RWPE2 (cell line): ENCODE results near the gene KLHL29.

Experiments used
- ATAC-seq: fragments of 200-7000 bp; cut with Tn5 transposase; 3 replicates; pipeline ENCODE4 v1.9.1; 2021; ENCODE audit warnings: low read depth
- DNase-seq: peaks from one replicate; pipeline ENCODE4 v3.0.0-alpha.2; 2020; ENCODE audit warnings: low spot score
- H3K27ac ChIP-seq: fragments of 450-650 bp; 2 replicates; pipeline ENCODE4 v1.5.1; 2017; ENCODE audit warnings: mild to moderate bottlenecking; ENCODE audit not compliant: poor library complexity, severe bottlenecking
- H3K27me3 ChIP-seq: fragments of 250-450 bp; sonication (Bioruptor Pico); 2 replicates; pipeline ENCODE4 v1.5.1; 2021; ENCODE audit warnings: mild to moderate bottlenecking, moderate library complexity; ENCODE audit not compliant: insufficient read depth, poor library complexity, severe bottlenecking
- H3K36me3 ChIP-seq: fragments of 250-450 bp; sonication (Bioruptor Pico); 2 replicates; pipeline ENCODE4 v1.5.1; 2020; ENCODE audit warnings: low read depth, mild to moderate bottlenecking, moderate library complexity
- H3K4me1 ChIP-seq: fragments of 250-450 bp; sonication (Bioruptor Pico); 2 replicates; pipeline ENCODE4 v1.5.1; 2021; ENCODE audit warnings: mild to moderate bottlenecking, moderate library complexity; ENCODE audit not compliant: insufficient read depth, poor library complexity, severe bottlenecking
- H3K4me3 ChIP-seq: fragments of 250-450 bp; sonication (Bioruptor Pico); 2 replicates; pipeline ENCODE4 v1.5.1; 2021; ENCODE audit warnings: mild to moderate bottlenecking, moderate library complexity; ENCODE audit not compliant: severe bottlenecking
- H3K9me3 ChIP-seq: fragments of 250-450 bp; sonication (Bioruptor Pico); 2 replicates; pipeline ENCODE4 v1.5.1; 2021; ENCODE audit warnings: mild to moderate bottlenecking, moderate library complexity; ENCODE audit not compliant: severe bottlenecking
- CTCF ChIP-seq: fragments of 450-650 bp; IDR thresholded peaks from one replicate; pipeline ENCODE4 v1.5.1; 2017; ENCODE audit warnings: mild to moderate bottlenecking, moderate library complexity; ENCODE audit not compliant: poor library complexity, severe bottlenecking

Gene KLHL29

GRCh38 chr2:23456881-23457760 lies 72.1 kb downstream of the KLHL29 start:
- ATAC-seq (no peak), DNase-seq (no peak)
- H3K36me3 ChIP-seq: no peaks in the 10 kb centered on the region
- H3K9me3 ChIP-seq: no peaks in the 10 kb centered on the region
- no peaks in the 10 kb centered on the region for H3K4me1 ChIP-seq
- H3K27me3 ChIP-seq: no peaks in the 10 kb centered on the region
- no peak overlapping the region for H3K4me3 ChIP-seq
- no peak overlapping the region for H3K27ac ChIP-seq
- TF ChIP-seq CTCF: no peak

GRCh38 chr2:23457990-23458682 lies 73.2 kb downstream of the KLHL29 start:
- no peak for DNase-seq

GRCh38 chr2:23459032-23459431 lies 74.1 kb downstream of the KLHL29 start:
- H3K9me3 ChIP-seq: no peaks in the 10 kb centered on the region
- H3K4me3 ChIP-seq: no peak overlapping the region
- ATAC-seq: no peak
- no peak overlapping the region for H3K27ac ChIP-seq
- no peaks in the 10 kb centered on the region for H3K36me3 ChIP-seq
- no peak for DNase-seq
- H3K27me3 ChIP-seq: no peaks in the 10 kb centered on the region
- TF ChIP-seq CTCF: no peak
- no peaks in the 10 kb centered on the region for H3K4me1 ChIP-seq

More at GRCh38 chr2:23457990-23458682, 73.2 kb downstream of the KLHL29 start:
- Histone ChIP-seq H3K27me3 (no peaks in the 10 kb centered on the region), H3K36me3 (no peaks in the 10 kb centered on the region), H3K4me3 (no peak overlapping the region), H3K27ac (no peak overlapping the region), H3K9me3 (no peaks in the 10 kb centered on the region), H3K4me1 (no peaks in the 10 kb centered on the region)
- no peak for ATAC-seq
- TF ChIP-seq CTCF: no peak

- no peak for DNase-seq
- TF ChIP-seq CTCF: peak; percentile 62
- no peak overlapping the region for H3K27ac ChIP-seq
- H3K36me3 ChIP-seq: no peaks in the 10 kb centered on the region
- no peaks in the 10 kb centered on the region for H3K4me1 ChIP-seq
- no peak overlapping the region for H3K4me3 ChIP-seq
- no peaks in the 10 kb centered on the region for H3K9me3 ChIP-seq
- ATAC-seq: no peak; the same call in 2 of the 3 replicates
- no peaks in the 10 kb centered on the region for H3K27me3 ChIP-seq
Observed at GRCh38 chr2:23460228-23460627, 75.2 kb downstream of the KLHL29 start.
